ENCODE measurements around the gene DOCK10.

- no peak for TF ChIP-seq POLR2AphosphoS5 (IDR thresholded peaks at IDR 0.05)
- TF ChIP-seq CTCF (IDR thresholded peaks at IDR 0.05) = no peak
- no peak for TF ChIP-seq POLR2A (IDR thresholded peaks at IDR 0.05)
- TF ChIP-seq EP300 (IDR thresholded peaks at IDR 0.05) = no peak
Observed at GRCh38 chr2:224847381-224847780, 194.9 kb downstream of the DOCK10 start.

All from sigmoid colon (tissue), 4 donors.